HG03378 (cell line): Measurements from ENCODE around the gene NEK2.
"Not testable (repeated sequence)": the region's sequence is repeated elsewhere in the genome, so short reads cannot be mapped to it uniquely, and the experiment has no call there.

ENCODE experiments used
- ATAC-seq: cut with Tn5 transposase; IDR thresholded peaks from one replicate; pipeline ENCODE4 v1.9.1; 2021; ENCODE audit warnings: mild to moderate bottlenecking, moderate library complexity; ENCODE audit not compliant: unreplicated experiment

NEK2 gene

DNA sequence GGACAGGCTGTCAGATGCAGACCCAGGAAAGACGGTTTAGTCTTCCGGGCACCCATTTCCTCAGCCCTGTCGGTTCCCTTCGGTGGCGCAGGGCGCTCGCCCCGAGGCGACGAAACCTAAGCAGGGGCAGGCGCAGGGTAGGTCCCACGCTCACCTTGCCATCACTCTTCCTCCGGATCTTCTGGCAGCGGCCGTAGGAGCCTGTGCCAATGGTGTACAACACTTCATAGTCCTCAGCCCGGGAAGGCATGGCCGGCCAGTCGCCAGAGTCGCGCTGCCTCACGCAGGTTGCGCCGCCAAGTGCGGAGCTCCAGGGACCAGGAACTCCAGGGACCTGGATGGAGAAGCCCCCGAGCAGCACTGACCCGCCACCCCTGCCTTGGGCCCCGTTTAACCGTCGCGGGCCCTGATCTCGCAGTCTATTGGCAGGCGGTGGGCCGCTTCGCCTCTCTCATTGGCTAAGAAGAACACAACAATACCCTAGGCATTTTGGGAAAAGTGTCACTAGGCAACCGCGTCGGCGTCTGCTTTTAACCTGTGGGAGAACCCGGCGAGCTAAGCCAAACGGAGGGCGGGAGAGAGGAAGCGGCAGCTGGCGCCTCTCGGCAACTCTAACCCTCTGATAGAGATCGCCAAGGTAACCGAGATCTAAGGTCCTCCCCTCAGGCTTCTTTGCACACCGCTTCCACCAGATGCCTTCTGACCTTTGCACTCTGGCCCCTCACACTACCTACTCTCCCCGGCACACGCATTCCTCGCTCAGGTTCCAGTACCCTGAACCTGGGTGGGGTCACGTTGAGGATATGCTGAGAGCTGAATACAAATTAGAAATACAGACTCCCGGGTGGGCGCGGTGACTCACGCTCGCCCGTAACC is at the start of gene NEK2:
TSS of gene NEK2 (minus strand) at position 392 of the 876 bp plus-strand sequence. CDS start at position 250, 142 bp downstream.
- ATAC-seq: peak; percentile 92

DNA sequence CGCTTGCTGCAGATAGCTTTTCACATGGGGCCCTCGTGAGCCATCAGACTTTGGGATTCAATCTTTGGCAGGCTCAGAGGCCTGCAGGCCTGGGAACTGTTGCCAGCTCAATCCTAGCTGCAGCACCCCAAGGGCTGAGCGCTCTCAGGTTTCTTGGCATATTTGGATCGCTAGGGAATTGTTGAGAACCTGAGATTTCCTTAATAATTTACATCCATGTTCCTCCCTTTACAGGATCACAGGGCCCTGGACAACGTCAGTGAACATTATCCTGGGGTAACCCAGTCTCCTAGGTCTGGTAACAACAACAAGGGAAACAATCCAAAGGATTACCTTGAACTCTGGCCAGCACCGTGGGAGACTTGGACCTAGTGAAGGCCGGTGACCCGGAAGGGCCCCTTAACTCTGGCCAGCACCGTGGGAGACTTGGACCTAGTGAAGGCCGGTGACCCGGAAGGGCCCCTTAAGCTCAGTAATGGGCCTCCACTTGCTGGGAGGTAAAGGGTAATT is 49.3 kb upstream of the NEK2 start:
- no peak for ATAC-seq

DNA sequence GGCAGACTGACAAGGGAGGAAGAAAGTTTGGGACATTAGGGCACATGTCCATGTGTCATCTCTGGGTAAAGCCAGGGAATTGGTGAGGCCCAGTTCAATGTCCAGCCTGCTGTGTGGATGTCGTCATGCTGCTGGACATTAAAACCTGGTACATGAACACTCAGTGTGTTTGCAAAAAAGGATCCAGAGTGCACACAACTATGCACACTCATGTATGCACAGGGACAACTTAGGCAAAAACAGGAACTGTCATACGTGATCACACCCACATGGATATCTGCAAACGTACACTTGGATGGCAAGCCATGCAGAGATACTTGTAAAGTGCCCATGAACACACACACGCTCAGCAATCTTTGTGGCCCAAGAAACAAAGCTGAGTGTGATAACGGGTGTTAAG is 47.9 kb upstream of the NEK2 start:
- ATAC-seq: no peak

DNA sequence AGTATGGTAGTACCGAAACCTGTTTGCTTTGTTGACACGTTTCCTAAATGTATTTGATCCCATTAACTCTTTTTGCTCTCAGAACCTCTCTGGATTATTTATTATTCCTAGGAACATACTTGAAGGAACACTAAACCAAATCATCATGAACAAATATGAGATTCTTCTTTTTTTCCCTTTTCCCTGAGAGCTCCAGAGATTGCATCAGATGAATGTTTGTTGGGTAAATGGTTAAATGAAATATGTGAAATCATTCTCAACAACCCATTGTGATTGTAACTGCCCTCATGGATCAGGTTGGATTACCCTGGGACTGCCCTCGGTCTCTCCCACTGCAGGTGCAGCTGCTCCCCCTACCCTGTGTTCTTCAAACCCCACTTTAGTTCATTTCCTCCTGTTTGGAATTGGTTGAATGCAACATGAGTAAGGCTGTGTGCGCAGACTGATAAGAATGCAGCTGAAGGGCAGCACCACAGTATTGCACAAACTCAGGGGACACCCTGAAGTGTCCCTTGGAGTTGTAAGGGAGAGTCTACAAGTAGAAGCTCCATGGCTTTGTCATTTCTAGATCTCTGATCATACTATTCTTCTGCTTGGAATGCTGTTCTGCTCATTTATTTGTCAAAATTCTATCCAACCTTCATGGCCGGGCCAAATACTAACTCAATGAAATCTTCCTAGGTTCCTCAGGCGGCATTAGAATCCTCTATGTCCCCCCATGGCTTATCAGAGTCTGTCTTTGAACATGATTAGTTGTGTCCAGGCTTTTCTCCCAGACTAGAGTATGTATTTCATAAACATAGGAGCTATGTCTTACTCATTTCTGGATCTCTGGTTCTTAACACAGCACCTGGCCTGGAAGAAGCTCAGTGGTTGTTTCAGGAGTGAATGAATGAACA is 47.1 kb upstream of the NEK2 start:
- no peak for ATAC-seq

DNA sequence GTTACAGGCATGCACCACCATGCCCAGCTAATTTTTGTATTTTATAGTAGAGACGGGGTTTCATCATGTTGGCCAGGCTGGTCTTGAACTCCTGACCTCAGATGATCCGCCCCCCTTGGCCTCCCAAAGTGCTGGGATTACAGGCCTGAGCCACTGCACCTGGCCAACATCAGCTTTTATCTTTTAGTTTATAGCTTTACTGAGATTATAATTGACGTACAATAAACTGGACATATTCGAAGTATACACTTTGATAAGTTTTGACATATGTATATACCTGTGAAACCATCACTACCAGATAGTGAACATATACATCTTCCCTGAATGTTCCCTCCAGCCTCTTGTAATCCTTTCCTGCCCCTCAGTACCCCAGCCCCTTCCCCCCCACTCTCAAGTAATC is 41.1 kb upstream of the NEK2 start:
- ATAC-seq: not testable (repeated sequence)

DNA sequence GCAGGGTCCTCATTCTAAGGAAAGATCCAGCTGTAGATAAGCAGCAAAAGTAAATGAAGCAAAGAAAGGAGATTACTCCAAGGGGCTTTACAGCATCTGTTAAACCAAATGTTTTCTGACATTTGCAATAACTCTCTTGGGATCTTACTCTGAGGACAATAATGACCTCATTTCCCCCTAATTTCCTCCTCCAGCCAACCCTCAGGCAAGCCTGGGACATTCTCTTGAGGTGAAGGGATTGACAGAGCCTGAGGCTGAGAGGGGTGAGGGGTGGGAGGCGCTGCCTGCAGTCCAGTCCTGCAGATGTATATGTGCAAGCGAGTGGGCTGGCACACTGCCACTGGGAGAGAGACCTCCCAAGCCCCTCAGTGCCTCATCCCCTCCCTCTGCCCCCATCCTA is 40.5 kb upstream of the NEK2 start:
- no peak for ATAC-seq

DNA sequence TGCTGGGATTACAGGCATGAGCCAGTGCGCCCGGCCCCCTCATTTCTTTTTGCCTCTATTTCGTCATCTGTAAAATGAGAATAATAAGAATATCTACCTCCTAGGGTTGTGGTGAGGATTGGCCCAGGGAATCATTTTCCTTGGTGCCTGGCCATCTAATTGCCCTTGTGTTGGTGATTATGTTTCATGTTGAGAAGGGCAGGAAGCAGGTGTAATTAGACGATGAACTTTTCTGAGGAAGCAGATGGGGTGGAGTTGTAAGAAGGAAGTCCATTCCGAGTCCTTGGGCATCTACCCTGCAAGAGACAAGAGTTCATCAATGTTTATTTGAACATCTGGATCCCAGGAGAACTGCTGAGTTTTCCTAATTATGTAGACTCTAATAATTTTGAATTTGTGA is 38.7 kb upstream of the NEK2 start:
- no peak for ATAC-seq

DNA sequence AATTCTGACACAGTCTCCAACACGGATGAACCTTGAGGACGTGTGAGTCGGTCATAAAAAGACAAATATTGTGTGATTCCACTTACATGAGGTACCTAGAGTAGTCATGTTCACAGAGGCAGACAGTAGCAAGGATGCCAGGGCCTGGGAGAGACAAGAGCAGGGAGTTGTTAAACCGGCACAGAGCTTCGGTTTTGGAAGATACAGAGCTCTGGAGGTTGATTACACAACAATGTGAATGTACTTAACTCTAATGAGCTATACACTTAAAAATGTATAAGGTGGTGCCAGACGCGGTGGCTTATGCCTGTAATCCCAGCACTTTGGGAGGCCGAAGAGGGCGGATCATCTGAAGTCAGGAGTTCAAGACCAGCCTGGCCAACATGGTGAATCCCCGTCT is 37.8 kb upstream of the NEK2 start:
- no peak for ATAC-seq

DNA sequence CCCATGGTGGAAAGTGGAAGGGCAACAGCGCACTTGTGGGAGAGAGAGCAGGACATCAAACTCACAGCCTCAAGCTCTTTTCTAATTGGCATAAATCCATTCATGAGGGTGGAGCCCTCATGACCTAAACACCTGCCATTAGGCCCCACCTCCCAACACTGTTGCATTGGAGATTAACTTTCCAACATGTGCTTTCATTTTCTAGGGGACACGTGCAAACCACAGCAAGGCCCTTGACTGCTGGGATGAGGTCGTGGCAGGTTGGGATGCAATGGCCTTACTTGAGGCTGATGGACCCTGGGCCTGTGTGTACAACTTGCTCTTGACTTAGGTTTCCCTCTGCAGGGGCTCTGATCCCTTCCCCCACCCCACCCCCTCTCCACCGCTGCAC is 35.9 kb upstream of the NEK2 start:
- ATAC-seq: no peak

DNA sequence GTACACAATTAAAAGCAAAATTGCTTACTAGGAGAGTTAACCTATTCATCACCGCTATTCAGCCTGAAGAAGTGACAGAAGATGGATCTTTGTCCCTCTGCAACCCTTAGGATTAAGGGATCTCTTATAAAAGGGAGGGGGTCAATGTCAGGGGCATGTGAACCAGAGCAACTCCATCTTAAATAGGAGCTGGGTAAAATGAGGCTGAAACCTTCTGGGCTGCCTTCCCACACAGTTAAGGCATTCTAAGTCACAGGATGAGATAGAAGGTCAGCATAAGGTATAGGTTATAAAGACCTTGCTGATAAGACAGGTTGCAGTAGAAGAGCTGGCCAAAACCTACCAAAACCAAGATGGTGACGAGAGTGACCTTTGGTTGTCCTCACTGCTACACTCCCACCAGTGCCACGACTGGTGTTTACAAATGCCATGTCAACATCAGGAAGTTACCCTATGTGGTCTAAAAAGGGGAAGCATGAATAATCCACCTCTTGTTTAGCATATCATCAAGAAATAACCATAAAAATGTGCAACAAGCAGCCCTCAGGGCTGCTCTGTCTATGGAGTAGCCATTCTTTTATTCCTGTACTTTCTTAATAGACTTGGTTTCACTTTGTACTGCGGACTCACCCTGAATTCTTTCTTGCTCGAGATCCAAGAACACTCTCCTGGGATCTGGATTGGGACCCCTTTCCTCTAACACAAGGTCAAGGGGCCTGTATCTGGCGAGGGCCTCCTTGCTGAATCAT is 35.3 kb upstream of the NEK2 start:
- ATAC-seq: no peak

DNA sequence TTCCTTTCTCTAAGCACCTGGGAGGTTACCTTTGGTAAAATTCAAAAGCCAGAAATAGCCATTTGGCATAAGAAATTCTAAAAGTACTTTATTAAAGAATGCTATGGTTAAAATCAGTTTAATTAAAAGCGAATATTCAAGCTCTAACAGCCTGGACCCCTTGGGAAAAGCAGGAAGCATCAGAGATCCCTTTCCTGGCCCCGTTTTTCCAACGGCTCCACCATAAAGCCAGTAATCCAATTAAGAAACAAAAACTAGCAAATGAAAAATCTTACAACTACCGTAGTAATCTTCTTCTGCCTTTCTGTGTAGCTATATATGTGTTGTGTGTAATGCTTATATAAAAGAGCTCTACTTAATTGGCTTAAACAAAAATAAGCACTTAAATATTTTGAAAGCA is 33.5 kb upstream of the NEK2 start:
- no peak for ATAC-seq

DNA sequence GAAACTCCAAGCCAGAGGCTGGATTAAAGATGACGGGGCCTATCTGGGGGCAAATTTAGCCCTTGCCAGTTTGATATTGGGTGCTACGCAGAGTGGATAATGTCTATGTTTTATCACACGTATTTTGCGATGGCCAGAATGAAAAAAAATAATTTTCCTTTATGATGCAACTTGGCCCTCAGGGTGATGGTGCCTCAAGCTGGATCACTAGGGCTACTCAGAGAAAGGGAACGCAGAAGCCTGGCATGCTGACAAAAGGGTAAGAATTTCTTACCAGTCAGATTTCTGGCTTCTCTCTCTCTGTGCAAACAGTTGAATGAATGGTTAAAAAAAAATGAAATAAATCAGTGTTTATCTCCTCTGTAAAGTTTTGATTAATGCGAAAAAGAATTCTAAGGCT is 32.6 kb upstream of the NEK2 start:
- no peak for ATAC-seq

DNA sequence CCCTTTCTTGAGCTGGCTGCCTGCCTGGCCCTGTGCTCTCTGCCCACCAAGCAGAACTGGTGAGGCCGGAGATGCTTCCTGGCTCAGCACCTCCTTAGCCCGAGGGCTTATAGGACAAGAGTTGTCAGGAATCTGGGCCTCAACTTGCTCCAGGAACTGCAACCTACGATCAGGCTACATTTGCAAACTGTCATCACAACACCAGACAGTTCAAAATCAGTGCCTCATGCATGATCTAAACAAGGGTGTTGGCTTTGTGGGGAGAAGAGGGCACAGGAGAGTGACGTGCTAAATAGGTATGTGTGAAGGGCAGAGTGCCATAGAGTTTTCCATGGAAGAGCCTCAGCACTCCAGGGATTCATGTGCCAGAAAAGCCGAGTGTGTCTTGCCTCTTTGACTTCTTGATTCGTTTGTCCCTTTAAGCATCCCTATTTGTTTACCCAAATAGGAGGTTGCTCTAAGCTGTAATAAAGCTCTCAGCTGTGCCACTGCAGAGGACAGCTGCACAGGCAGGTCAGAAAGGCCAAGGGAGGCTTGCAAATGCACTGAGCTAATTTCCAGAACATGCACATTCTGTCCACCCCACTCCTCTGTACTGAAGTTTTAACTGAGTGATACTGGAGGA is 30.2 kb upstream of the NEK2 start:
- ATAC-seq: no peak

DNA sequence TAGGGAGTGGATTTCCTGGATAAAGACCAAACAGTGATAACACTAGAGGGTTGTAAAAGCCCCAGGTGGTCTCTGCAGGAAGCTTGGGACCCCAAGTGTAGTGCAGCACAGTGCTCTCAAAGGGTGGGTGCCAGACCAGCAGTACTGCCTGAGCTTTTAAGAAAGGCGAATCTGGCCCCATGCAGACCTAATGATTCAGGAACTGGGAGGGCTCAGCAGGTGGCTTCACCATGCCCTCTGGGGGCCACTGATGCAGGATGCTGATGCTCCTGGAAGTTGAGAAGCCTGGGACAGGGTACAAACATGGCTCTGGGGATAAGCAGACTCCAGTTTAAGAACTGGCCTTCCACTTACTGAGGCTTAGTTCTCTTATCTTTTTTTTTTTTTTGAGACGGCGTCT is 29.1 kb upstream of the NEK2 start:
- ATAC-seq: no peak

DNA sequence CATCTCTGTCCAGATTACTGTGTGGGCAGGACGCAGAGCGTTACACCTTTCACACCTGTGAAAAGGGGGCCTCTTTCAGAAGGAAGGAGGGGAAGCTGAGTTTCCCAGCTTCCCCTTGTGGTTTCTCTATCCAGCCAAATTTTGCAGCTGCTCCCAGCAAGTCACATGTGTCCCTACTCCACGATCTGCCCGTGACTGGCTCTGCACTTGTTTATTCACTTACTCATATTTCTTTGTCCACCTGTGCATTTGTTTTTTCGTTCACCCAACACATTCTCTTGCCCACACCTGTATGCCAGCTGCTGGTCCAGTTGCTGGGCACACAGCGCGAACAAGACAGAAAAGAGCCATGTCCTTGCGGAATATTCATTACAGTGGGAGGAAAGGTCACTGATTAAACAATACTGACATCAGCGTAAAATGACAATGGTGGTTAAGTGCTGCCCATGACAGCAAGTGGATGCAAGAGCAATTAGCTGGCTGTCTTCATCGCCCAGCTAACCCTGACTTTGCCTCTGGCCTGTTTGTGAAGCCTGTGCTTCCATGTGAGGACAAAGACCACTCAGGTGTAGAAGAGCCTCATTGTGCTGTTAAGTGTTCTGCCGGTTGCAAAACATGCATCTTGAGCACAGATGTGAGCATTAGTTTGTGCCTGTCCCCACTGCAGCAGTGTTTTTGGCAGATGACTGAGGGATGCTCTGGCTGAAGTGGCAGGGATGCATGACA is 28.6 kb upstream of the NEK2 start:
- no peak for ATAC-seq

DNA sequence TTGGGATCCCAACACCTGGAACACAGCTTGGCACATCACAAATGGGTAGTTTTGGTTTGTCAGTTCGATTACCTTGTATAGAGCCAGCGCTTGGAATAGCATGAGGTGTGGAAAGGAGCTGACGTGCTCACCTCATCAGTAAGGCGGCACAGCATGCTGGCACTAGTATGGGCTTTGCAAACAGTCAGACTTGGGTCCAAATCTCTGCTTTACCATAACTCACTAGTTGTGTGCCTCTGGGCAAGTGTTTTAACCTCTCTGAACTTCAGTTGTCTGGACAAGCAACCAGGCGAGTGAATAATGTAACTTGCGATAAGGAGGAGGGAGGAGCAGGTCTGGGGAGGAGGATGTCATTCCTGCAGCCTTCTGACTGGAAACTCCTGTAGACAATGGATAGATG is 26.3 kb upstream of the NEK2 start:
- no peak for ATAC-seq

DNA sequence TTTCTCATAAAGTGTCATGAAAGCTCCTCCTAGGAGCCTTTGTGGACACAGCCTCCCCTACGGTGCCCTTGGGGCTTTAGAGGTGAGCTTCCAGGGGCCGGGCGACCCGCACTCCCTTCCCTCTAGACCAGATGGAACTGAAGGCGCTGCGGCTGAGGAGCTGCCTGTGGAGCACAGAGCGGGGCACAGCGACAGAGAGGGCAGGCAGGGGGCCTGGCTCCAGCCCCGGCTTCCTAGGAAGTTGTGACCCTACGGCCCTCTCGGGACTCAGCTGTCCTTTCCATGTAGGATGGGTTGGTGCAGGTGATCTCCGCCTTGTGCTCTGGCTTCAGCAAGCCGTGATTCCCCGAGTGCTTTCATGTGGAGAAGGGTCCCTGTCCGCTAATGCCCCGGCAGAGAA is 23.6 kb upstream of the NEK2 start:
- ATAC-seq: no peak

DNA sequence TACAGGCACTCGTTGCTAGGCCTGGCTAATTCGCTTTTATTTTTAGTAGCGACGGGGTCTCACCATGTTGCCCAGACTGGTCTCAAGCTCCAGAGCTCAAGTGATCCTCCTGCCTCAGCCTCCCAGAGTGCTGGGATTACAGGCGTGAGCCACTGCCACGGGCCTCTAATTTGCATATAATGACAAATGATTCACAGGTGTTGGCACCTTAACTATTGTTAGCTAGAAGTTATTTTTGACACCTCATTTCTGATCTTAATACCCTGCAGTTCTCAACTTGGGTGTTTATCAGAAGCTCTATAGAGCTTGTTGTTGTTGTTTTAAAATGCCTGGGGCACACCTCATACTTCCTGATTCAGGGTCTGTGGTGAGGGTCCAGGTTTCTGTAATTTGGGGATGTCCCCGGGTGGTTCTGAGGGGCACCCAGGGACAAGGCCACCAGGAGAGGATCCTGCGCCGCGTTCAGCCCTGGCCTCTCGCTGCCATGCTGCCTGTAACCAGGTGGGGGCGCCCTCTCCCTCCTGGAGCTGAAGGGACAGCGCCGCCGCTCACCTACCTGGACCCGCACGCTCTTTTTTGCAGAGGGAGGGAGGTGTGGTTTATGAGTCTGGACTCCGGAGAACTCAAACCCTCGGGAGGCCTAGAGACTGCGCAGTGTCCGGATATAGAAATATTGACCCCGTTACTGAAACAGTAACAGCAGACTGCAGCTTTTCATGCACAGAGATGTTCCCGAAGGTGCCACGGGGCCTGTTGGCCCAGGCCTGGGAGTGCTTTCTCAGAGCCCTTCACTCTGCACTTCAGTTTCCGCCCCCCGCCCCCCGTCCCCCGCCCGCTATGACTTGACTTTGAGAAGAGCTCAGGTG is 23.0 kb upstream of the NEK2 start:
- peak; percentile 35 for ATAC-seq

DNA sequence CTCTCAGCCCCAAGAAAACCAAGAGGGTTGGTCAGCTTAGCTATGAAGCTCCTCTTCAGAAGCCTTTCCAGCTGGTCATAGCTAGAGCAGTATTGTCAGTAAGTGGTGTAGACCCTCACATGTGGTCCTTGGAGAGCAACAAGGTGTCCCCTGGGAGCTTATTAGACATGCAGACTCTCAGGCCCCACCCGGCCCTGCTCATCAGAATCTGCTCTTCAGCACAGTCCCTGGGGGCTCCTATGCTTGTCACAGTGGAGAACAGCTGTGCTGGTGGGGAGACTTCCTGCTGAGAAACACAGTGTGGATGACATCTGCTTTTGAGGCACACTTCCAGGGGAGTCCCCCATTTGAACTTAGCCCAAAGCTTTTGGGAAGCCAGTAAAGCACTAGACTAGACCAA is 21.9 kb upstream of the NEK2 start:
- ATAC-seq: peak; percentile 77
